Psoas muscle (tissue), 8 donors: ENCODE data around the gene NID2. TPM values are rescaled to one million over a fixed set of nuclear protein-coding genes. Genes with fewer than 3 reads are reported as not detected.
A peak's percentile ranks its signal among the peaks of the same experiment; 100 is the strongest.

Experiments
- ATAC-seq, 4 donors: fragments of 200-7000 bp; cut with Tn5 transposase; one replicate each; pipeline ENCODE4 v1.9.1; 2020; ENCODE audit warnings: moderate library complexity in 3 of 4, mild to moderate bottlenecking in 2 of 4
- DNase-seq, 2 donors: peaks; one replicate each; pipeline ENCODE4 v3.0.0-alpha.2; 2020
- H3K27ac ChIP-seq: fragments of 200-600 bp; one replicate; pipeline ENCODE4 v1.8.0; 2022
- H3K27me3 ChIP-seq, 3 donors: fragments of 200-600 bp in 1 of 3; one replicate each; pipeline versions ENCODE4 v1.6.1 to v1.8.0; 2013 to 2022; ENCODE audit warnings: low read length in 2 of 3, mild to moderate bottlenecking in 2 of 3, moderate library complexity in 1 of 3; ENCODE audit not compliant: insufficient read depth in 3 of 3
- H3K36me3 ChIP-seq, 2 donors: fragments of 200-600 bp in 1 of 2; one replicate each; pipeline versions ENCODE4 v1.6.1 to v1.8.0; 2013 to 2022; ENCODE audit warnings: low read depth in 1 of 2, mild to moderate bottlenecking in 1 of 2, moderate library complexity in 1 of 2; ENCODE audit not compliant: insufficient read depth in 1 of 2
- H3K4me1 ChIP-seq: fragments of 200-600 bp; one replicate; pipeline ENCODE4 v1.8.0; 2022
- H3K4me3 ChIP-seq: fragments of 200-600 bp; one replicate; pipeline ENCODE4 v1.8.0; 2022; ENCODE audit warnings: mild to moderate bottlenecking
- H3K9me3 ChIP-seq: fragments of 200-600 bp; one replicate; pipeline ENCODE4 v1.8.0; 2022
- CTCF ChIP-seq: fragments of 200-600 bp; IDR thresholded peaks from one replicate; pipeline ENCODE4 v1.8.0; 2022; ENCODE audit warnings: antibody characterized with exemption
- WGBS, 3 donors: extraction: QIAGEN DNeasy Blood & Tissue Kit; methylation state at CpG; one replicate each; pipeline versions ENCODE4 v1.1.6 to v1.1.7; 2013; 5-methylcytosine and 5-hydroxymethylcytosine counted together
- intact Hi-C, 2 donors: fragments of 100-400 bp; cut with DNase I; formaldehyde crosslinking; loops; one replicate each; pipeline versions ENCODE4 v1.11.0 to v1.14.2; 2022
- polyA plus RNA-seq, 3 donors: library from polyadenylated mRNA; stranded (reverse); fragments of 200-250 nt; gene quantifications; one replicate each; pipeline ENCODE4 v1.2.3, GENCODE V29; 2013
- total RNA-seq, 4 donors: library from RNA; stranded (reverse); fragmentation: NEBNext Ultra II Directional in 2 of 4; extraction: Animal tissue kit (Norgen Biotek cat#: 25700) in 2 of 4; gene quantifications; one replicate each; pipeline versions ENCODE4 v1.2.1 to v1.2.4, GENCODE V29; 2021 to 2023
- donor health status: healthy with polysubstance abuse.
- donor health status: DM: no; HTN: no; CAD: no; lungs with moderate emphysema.
- donor health status: Bipolar disorder and iron deficiency.
- donor health status: healthy.
- donor health status: DM: yes; HTN: yes; CAD: no.
- donor health status: DM: no; HTN: no; CAD: no.
- donor health status: DM: no; HTN: no; CAD: no.
- donor health status: DM: yes; HTN: yes; CAD: no.

The NID2 gene
- total and polyA plus RNA-seq, 7 donors = 2.2 to 12.9 (median 4.1) TPM

- TF ChIP-seq CTCF = no peak
- DNase-seq = no peak
- no peaks in the 10 kb centered on the region for H3K36me3 ChIP-seq
- no peak for ATAC-seq
- intact Hi-C loops = no loop called here
- H3K27me3 ChIP-seq = no peaks in the 10 kb centered on the region
- H3K27ac ChIP-seq = no peak overlapping the region
- peaks cover 7% of the 10 kb centered on the region for H3K4me1 ChIP-seq
- H3K9me3 ChIP-seq = no peaks in the 10 kb centered on the region
- no peak overlapping the region for H3K4me3 ChIP-seq
- WGBS, 3 donors = 72 to 83% (median 82%) methylated on average over 6 of the region's 6 CpGs
These were observed 18.9 kb downstream of the NID2 start for GRCh38 chr14:52049721-52050588.

DNA sequence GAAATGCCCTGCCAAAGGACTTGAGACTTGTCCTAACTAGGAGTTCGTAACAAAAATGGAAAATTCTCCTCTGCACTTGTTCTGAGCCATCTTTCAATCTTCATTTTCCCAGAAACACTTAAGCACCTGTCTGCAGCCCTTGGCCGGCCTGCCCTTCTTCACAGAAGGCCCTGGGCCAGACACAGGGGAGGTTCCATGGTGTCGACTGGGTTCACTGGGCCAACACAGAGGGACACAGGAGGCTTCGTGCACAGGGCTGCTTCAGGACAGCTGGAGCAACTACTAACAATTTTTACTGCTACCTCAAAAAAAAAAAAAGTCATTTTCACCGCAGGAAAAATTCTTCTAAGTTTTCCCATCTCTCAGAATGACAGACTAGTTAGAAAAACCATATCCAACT is 19.6 kb downstream of the NID2 start:
- Histone ChIP-seq H3K9me3 (no peaks in the 10 kb centered on the region), H3K4me3 (no peak overlapping the region), H3K36me3 (no peaks in the 10 kb centered on the region), H3K27me3 (no peaks in the 10 kb centered on the region), H3K4me1 (peaks cover 4% of the 10 kb centered on the region), H3K27ac (no peak overlapping the region)
- WGBS, 3 donors = 37 to 57% (median 37%) methylated on average over 5 of the region's 5 CpGs
- DNase-seq (no peak), ATAC-seq (no peak)
- intact Hi-C loops = no loop called here
- TF ChIP-seq CTCF = no peak

- no peaks in the 10 kb centered on the region for H3K27me3 ChIP-seq
- intact Hi-C loops = no loop called here
- no peak for TF ChIP-seq CTCF
- H3K4me3 ChIP-seq = no peak overlapping the region
- peak; percentile 65 to 67 for DNase-seq
- H3K36me3 ChIP-seq = no peaks in the 10 kb centered on the region
- no peak for ATAC-seq
- no peaks in the 10 kb centered on the region for H3K9me3 ChIP-seq
- H3K4me1 ChIP-seq = peaks cover 4% of the 10 kb centered on the region
- no peak overlapping the region for H3K27ac ChIP-seq
- WGBS, 3 donors = 52 to 60% (median 53%) methylated on average over 3 of the region's 3 CpGs
These were observed 20.1 kb downstream of the NID2 start for GRCh38 chr14:52048641-52049204.

DNA sequence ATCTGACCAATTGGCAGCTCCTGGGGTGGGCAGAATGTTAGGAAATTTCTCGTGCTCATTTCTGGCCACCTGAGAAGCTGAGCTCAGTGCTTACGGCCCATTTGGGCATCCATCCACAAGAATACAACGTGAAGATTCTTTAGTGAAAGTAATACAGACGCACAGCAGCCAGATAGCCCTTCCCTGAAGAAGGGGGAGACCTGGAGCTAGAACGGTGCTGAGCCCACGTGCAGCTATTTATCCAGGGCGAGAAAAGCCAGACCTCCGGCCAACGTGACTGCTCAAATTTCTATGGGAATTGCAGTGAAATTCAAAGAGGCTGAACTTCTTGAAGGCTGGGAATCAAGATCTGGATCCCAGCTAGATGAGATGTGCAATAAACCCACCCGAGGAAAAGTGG is 20.7 kb downstream of the NID2 start:
- Histone ChIP-seq H3K4me1 (peaks cover 4% of the 10 kb centered on the region), H3K9me3 (no peaks in the 10 kb centered on the region), H3K27me3 (no peaks in the 10 kb centered on the region), H3K36me3 (no peaks in the 10 kb centered on the region), H3K4me3 (no peak overlapping the region), H3K27ac (no peak overlapping the region)
- 54 to 65% (median 64%) methylated on average over 10 of the region's 10 CpGs for WGBS, 3 donors
- no peak for DNase-seq
- TF ChIP-seq CTCF = no peak
- no peak for ATAC-seq
- intact Hi-C loops = no loop called here
